ENCODE measurements around the gene MYL1.

The MYL1 gene

DNA sequence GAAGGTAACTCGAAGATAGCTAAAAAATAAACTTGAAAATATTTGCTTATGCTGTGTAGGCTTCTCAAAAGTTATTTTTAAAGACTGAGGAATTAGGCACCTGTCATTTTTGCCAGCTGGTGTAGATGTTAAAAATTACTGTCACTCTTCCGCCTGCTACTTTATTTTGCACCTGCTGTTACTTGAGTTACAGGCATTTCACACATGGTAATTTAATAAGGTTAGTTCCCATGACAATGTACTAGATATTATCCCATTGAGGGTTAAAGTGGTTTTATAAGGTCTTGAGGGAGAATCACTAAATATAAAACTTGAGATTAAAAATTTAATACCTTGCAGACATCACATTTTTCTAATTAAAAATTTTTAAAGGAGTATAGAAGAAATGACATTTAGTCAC, 26.6 kb downstream of the MYL1 start:
- H3K27me3 ChIP-seq (ENCODE audit: insufficient read depth, low read length), result no peaks in the 10 kb centered on the region
- no peak for DNase-seq
- peaks cover 0 to 2% of the 10 kb centered on the region in 2 experiments for H3K4me1 ChIP-seq (ENCODE audit: control insufficient read depth in 1 of 2, insufficient read depth in 2 of 2, low read length in 2 of 2)
- H2BK120ac ChIP-seq (ENCODE audit: insufficient read depth, low read length, poor library complexity), result no peak overlapping the region
- H4K91ac ChIP-seq (ENCODE audit: low read depth, low read length), result no peak overlapping the region
- H3K9me3 ChIP-seq (ENCODE audit: insufficient read depth, low read depth, low read length), result peaks cover 3% of the 10 kb centered on the region
- no peak overlapping the region for H2BK12ac ChIP-seq (ENCODE audit: low read length)
- H3K4me2 ChIP-seq (ENCODE audit: low read length), result no peak overlapping the region
- H4K12ac ChIP-seq (ENCODE audit: low read depth, low read length), result no peak overlapping the region
- no peak overlapping the region for H3K23ac ChIP-seq (ENCODE audit: low read length)
- no peaks in the 10 kb centered on the region for H3K79me2 ChIP-seq (ENCODE audit: control insufficient read depth, insufficient read depth, low read length, poor library complexity)
- H4K8ac ChIP-seq (ENCODE audit: low read depth, low read length), result no peak overlapping the region
- H2AK5ac ChIP-seq (ENCODE audit: low read length), result no peak overlapping the region
- no peaks in the 10 kb centered on the region for H3K36me3 ChIP-seq (ENCODE audit: control insufficient read depth in 1 of 2, insufficient read depth in 2 of 2, low read length in 2 of 2)
- H2BK5ac ChIP-seq (ENCODE audit: low read depth, low read length, poor library complexity), result no peak overlapping the region
- H3K4me3 ChIP-seq (ENCODE audit: low read depth, low read length), result no peak overlapping the region
- no peak overlapping the region for H3K4ac ChIP-seq (ENCODE audit: low read depth, low read length)
- H2AFZ ChIP-seq (ENCODE audit: insufficient read depth, low read length, poor library complexity), result no peak overlapping the region
- no peaks in the 10 kb centered on the region for H3K79me1 ChIP-seq (ENCODE audit: low read length)
- WGBS (ENCODE audit: extremely low coverage, insufficient coverage, insufficient read length), result no CpG with 5 or more reads among the region's 2 CpGs
- H3K18ac ChIP-seq (ENCODE audit: low read length), result no peak overlapping the region
- H3K9ac ChIP-seq (ENCODE audit: low read length), result no peak overlapping the region
- no peak overlapping the region for H3K27ac ChIP-seq (ENCODE audit: low read depth, low read length)
- H3K14ac ChIP-seq (ENCODE audit: low read length), result no peak overlapping the region

- no peaks in the 10 kb centered on the region for H3K27me3 ChIP-seq (ENCODE audit: insufficient read depth, low read length)
- H3K4me2 ChIP-seq (ENCODE audit: low read length), result no peak overlapping the region
- H4K12ac ChIP-seq (ENCODE audit: low read depth, low read length), result no peak overlapping the region
- no peak overlapping the region for H4K8ac ChIP-seq (ENCODE audit: low read depth, low read length)
- H2BK5ac ChIP-seq (ENCODE audit: low read depth, low read length, poor library complexity), result no peak overlapping the region
- no peak overlapping the region for H2BK12ac ChIP-seq (ENCODE audit: low read length)
- H2BK120ac ChIP-seq (ENCODE audit: insufficient read depth, low read length, poor library complexity), result no peak overlapping the region
- H3K14ac ChIP-seq (ENCODE audit: low read length), result no peak overlapping the region
- H3K4me1 ChIP-seq (ENCODE audit: control insufficient read depth in 1 of 2, insufficient read depth in 2 of 2, low read length in 2 of 2), result peaks cover 0 to 2% of the 10 kb centered on the region in 2 experiments
- H3K79me1 ChIP-seq (ENCODE audit: low read length), result no peaks in the 10 kb centered on the region
- H3K18ac ChIP-seq (ENCODE audit: low read length), result no peak overlapping the region
- H3K9ac ChIP-seq (ENCODE audit: low read length), result no peak overlapping the region
- H2AFZ ChIP-seq (ENCODE audit: insufficient read depth, low read length, poor library complexity), result no peak overlapping the region
- H2AK5ac ChIP-seq (ENCODE audit: low read length), result no peak overlapping the region
- no peaks in the 10 kb centered on the region for H3K36me3 ChIP-seq (ENCODE audit: control insufficient read depth in 1 of 2, insufficient read depth in 2 of 2, low read length in 2 of 2)
- DNase-seq, result no peak
- H3K23ac ChIP-seq (ENCODE audit: low read length), result no peak overlapping the region
- H3K4ac ChIP-seq (ENCODE audit: low read depth, low read length), result no peak overlapping the region
- no peak overlapping the region for H3K27ac ChIP-seq (ENCODE audit: low read depth, low read length)
- peaks cover 3% of the 10 kb centered on the region for H3K9me3 ChIP-seq (ENCODE audit: insufficient read depth, low read depth, low read length)
- no peaks in the 10 kb centered on the region for H3K79me2 ChIP-seq (ENCODE audit: control insufficient read depth, insufficient read depth, low read length, poor library complexity)
- no peak overlapping the region for H4K91ac ChIP-seq (ENCODE audit: low read depth, low read length)
- H3K4me3 ChIP-seq (ENCODE audit: low read depth, low read length), result no peak overlapping the region
Observed at GRCh38 chr2:210287301-210287700, 27.7 kb downstream of the MYL1 start.

DNA sequence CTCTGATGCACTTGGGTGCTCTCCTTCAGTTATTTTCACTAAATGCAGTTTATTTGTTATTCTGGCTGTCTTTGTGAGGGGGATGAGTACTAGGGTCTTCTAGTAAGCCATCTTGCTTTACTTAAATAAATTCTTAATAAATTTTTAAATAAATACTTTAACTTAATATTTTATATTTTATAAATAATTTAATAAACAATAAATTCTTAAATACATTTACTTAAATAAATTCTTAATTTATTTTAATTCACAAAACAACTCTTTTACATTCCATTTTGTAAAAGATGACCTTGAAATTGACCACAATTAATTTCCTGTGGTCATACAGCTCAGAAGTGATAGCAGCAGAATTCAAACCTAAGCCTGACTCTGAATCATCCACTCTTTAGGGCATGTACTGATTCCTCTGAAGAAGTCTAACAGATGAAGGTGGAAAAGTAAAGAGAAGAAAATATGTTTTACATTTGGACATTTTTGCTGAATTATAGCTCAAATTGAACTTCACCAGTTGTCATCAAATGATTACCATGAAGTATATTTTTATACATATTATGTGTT, 28.8 kb downstream of the MYL1 start:
- H3K14ac ChIP-seq (ENCODE audit: low read length), result no peak overlapping the region
- no peaks in the 10 kb centered on the region for H3K27me3 ChIP-seq (ENCODE audit: insufficient read depth, low read length)
- H3K4ac ChIP-seq (ENCODE audit: low read depth, low read length), result no peak overlapping the region
- no peak overlapping the region for H3K9ac ChIP-seq (ENCODE audit: low read length)
- H3K36me3 ChIP-seq (ENCODE audit: control insufficient read depth in 1 of 2, insufficient read depth in 2 of 2, low read length in 2 of 2), result no peaks in the 10 kb centered on the region
- H3K9me3 ChIP-seq (ENCODE audit: insufficient read depth, low read depth, low read length), result peaks cover 3% of the 10 kb centered on the region
- no peak overlapping the region for H2BK5ac ChIP-seq (ENCODE audit: low read depth, low read length, poor library complexity)
- peaks cover 0 to 2% of the 10 kb centered on the region in 2 experiments for H3K4me1 ChIP-seq (ENCODE audit: control insufficient read depth in 1 of 2, insufficient read depth in 2 of 2, low read length in 2 of 2)
- H3K79me1 ChIP-seq (ENCODE audit: low read length), result no peaks in the 10 kb centered on the region
- no peak overlapping the region for H2BK12ac ChIP-seq (ENCODE audit: low read length)
- no peaks in the 10 kb centered on the region for H3K79me2 ChIP-seq (ENCODE audit: control insufficient read depth, insufficient read depth, low read length, poor library complexity)
- H3K23ac ChIP-seq (ENCODE audit: low read length), result no peak overlapping the region
- H3K4me3 ChIP-seq (ENCODE audit: low read depth, low read length), result no peak overlapping the region
- H3K18ac ChIP-seq (ENCODE audit: low read length), result no peak overlapping the region
- no peak overlapping the region for H2AK5ac ChIP-seq (ENCODE audit: low read length)
- no peak overlapping the region for H2BK120ac ChIP-seq (ENCODE audit: insufficient read depth, low read length, poor library complexity)
- H4K8ac ChIP-seq (ENCODE audit: low read depth, low read length), result no peak overlapping the region
- DNase-seq, result no peak
- no peak overlapping the region for H3K4me2 ChIP-seq (ENCODE audit: low read length)
- H2AFZ ChIP-seq (ENCODE audit: insufficient read depth, low read length, poor library complexity), result no peak overlapping the region
- H3K27ac ChIP-seq (ENCODE audit: low read depth, low read length), result no peak overlapping the region
- no peak overlapping the region for H4K12ac ChIP-seq (ENCODE audit: low read depth, low read length)
- no peak overlapping the region for H4K91ac ChIP-seq (ENCODE audit: low read depth, low read length)

DNA sequence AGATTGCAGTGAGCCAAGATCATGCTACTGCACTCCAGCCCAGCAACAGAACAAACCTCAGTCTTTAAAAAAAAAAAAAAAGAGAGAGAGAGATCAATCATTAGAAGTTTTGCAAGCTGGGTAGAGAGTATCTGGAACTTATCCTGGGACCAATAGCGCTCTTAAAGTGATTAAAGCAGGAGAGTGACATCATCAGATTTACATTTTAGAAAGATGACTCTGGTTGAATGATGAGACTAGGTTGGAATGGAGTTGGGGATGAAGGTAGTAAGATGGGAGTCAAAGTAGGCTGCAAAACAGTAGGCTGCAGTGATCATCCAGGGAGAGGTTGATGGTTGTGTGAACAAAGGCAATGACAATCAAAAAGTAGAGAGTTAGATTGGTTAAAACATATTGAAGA, 37.8 kb downstream of the MYL1 start:
- peak in 1 of 2 donors; percentile 61 for DNase-seq
- H4K91ac ChIP-seq (ENCODE audit: low read depth, low read length), result no peak overlapping the region
- no peak overlapping the region for H2AFZ ChIP-seq (ENCODE audit: insufficient read depth, low read length, poor library complexity)
- no peak overlapping the region for H2BK5ac ChIP-seq (ENCODE audit: low read depth, low read length, poor library complexity)
- no peak overlapping the region for H2BK12ac ChIP-seq (ENCODE audit: low read length)
- no peak overlapping the region for H3K23ac ChIP-seq (ENCODE audit: low read length)
- H3K4ac ChIP-seq (ENCODE audit: low read depth, low read length), result no peak overlapping the region
- H2BK120ac ChIP-seq (ENCODE audit: insufficient read depth, low read length, poor library complexity), result no peak overlapping the region
- no peaks in the 10 kb centered on the region for H3K79me2 ChIP-seq (ENCODE audit: control insufficient read depth, insufficient read depth, low read length, poor library complexity)
- H2AK5ac ChIP-seq (ENCODE audit: low read length), result no peak overlapping the region
- no peaks in the 10 kb centered on the region for H3K79me1 ChIP-seq (ENCODE audit: low read length)
- no peak overlapping the region for H4K12ac ChIP-seq (ENCODE audit: low read depth, low read length)
- H4K8ac ChIP-seq (ENCODE audit: low read depth, low read length), result no peak overlapping the region
- no peaks in the 10 kb centered on the region for H3K36me3 ChIP-seq (ENCODE audit: control insufficient read depth in 1 of 2, insufficient read depth in 2 of 2, low read length in 2 of 2)
- H3K14ac ChIP-seq (ENCODE audit: low read length), result no peak overlapping the region
- H3K27me3 ChIP-seq (ENCODE audit: insufficient read depth, low read length), result no peaks in the 10 kb centered on the region
- H3K27ac ChIP-seq (ENCODE audit: low read depth, low read length), result no peak overlapping the region
- H3K9me3 ChIP-seq (ENCODE audit: insufficient read depth, low read depth, low read length), result no peaks in the 10 kb centered on the region
- H3K18ac ChIP-seq (ENCODE audit: low read length), result no peak overlapping the region
- no peak overlapping the region for H3K9ac ChIP-seq (ENCODE audit: low read length)
- H3K4me1 ChIP-seq (ENCODE audit: control insufficient read depth in 1 of 2, insufficient read depth in 2 of 2, low read length in 2 of 2), result no peaks in the 10 kb centered on the region
- H3K4me2 ChIP-seq (ENCODE audit: low read length), result no peak overlapping the region
- WGBS (ENCODE audit: extremely low coverage, insufficient coverage, insufficient read length), result no CpG with 5 or more reads among the region's 1 CpG
- H3K4me3 ChIP-seq (ENCODE audit: low read depth, low read length), result no peak overlapping the region
